GM12878 (cell line): Measurements from ENCODE around the gene RPL12. TPM values are rescaled to one million over a fixed set of nuclear protein-coding genes. Genes with fewer than 3 reads are reported as not detected.

ENCODE experiments used
- ATAC-seq: fragments of 200-7000 bp; cut with Tn5 transposase; 3 replicates; pipeline ENCODE4 v1.9.1; 2020; ENCODE audit warnings: mild to moderate bottlenecking, moderate library complexity
- BruUV-seq: library from RNA; stranded (reverse); fragments of 400-500 nt; replicated peaks from 2 replicates; lab custom pipeline; 2021; lab: Mats Ljungman, UMichigan
- CTCF ChIA-PET: fragments of 300-600 bp; sonication (Branson Sonifier 250); formaldehyde crosslinking; extraction: SDS; loops from one replicate; lab custom pipeline; 2021; ENCODE audit warnings: inconsistent platforms; lab: Yijun Ruan, JAX
- POLR2A ChIA-PET: fragments of 350-600 bp; formaldehyde crosslinking; extraction: SDS; loops from one replicate; lab custom pipeline; 2021; ENCODE audit warnings: inconsistent platforms; lab: Charles Lee
- RAD21 ChIA-PET: fragments of 300-600 bp; sonication (Branson Sonifier 250); formaldehyde crosslinking; loops from one replicate; lab custom pipeline; 2023; ENCODE audit warnings: antibody characterized with exemption; ENCODE audit not compliant: unreplicated experiment; lab: Charles Lee
- SMC1A ChIA-PET: fragments of 300-600 bp; sonication (Branson Sonifier 250); formaldehyde crosslinking; loops from one replicate; lab custom pipeline; 2023; ENCODE audit not compliant: unreplicated experiment, uncharacterized antibody; lab: Charles Lee
- DNase-seq: peaks from one replicate; pipeline ENCODE4 v3.0.0-alpha.2; 2011; ENCODE audit warnings: low read depth, low spot score
- FAIRE-seq: peaks from 3 replicates; lab custom pipeline; 2011; peaks lifted over from hg19 to GRCh38; lab: Jason Lieb, UNC
- H2AFZ ChIP-seq: 2 replicates; pipeline ENCODE4 v1.6.0; 2011; ENCODE audit warnings: low read depth, low read length, control low read depth; ENCODE audit not compliant: control insufficient read depth
- H3K27ac ChIP-seq: 2 replicates; pipeline ENCODE4 v1.5.1; 2011; ENCODE audit warnings: control low read depth; ENCODE audit not compliant: control insufficient read depth, insufficient read depth
- H3K27me3 ChIP-seq, 2 experiments: replicated peaks in 1 of 2; 2 replicates each; pipeline versions ENCODE4 v1.6.0 to v1.6.1; 2011; ENCODE audit warnings: low read length in 1 of 2; ENCODE audit not compliant: control insufficient read depth in 2 of 2, insufficient read depth in 2 of 2
- H3K36me3 ChIP-seq, 2 experiments: 2 replicates each; pipeline ENCODE4 v1.5.1; 2011; ENCODE audit warnings: low read length in 1 of 2; ENCODE audit not compliant: control insufficient read depth in 2 of 2, insufficient read depth in 2 of 2
- H3K4me1 ChIP-seq: 2 replicates; pipeline ENCODE4 v1.6.1; 2011; ENCODE audit warnings: mild to moderate bottlenecking, low read length, moderate library complexity, mixed read lengths; ENCODE audit not compliant: control insufficient read depth, insufficient read depth
- H3K4me2 ChIP-seq: 2 replicates; pipeline ENCODE4 v1.6.0; 2011; ENCODE audit warnings: control low read depth; ENCODE audit not compliant: control insufficient read depth, insufficient read depth
- H3K4me3 ChIP-seq: fragments of 200-600 bp; sonication (generic); 2 replicates; pipeline ENCODE4 v1.5.1; 2016
- H3K79me2 ChIP-seq: 2 replicates; pipeline ENCODE4 v1.6.0; 2011; ENCODE audit warnings: low read length; ENCODE audit not compliant: control insufficient read depth, insufficient read depth
- H3K9ac ChIP-seq: 2 replicates; pipeline ENCODE4 v1.8.0; 2011; ENCODE audit warnings: low read length, control low read depth, mixed read lengths; ENCODE audit not compliant: control insufficient read depth, insufficient read depth
- H3K9me3 ChIP-seq: replicated peaks from 3 replicates; pipeline ENCODE4 v1.5.1; 2011; ENCODE audit warnings: mild to moderate bottlenecking, low read length; ENCODE audit not compliant: control insufficient read depth, insufficient read depth
- H4K20me1 ChIP-seq: 2 replicates; pipeline ENCODE4 v1.6.0; 2011; ENCODE audit not compliant: control insufficient read depth, insufficient read depth
- ASH2L ChIP-seq: fragments of 300-600, 200-600 bp; sonication (generic); IDR thresholded peaks from 2 replicates; pipeline ENCODE4 v1.6.1; 2017; ENCODE audit warnings: low read depth, mild to moderate bottlenecking, borderline replicate concordance
- HCFC1 ChIP-seq: fragments of 150-350 bp; IDR thresholded peaks from 2 replicates; pipeline ENCODE4 v1.6.1; 2014; ENCODE audit warnings: low read length
- HDAC6 ChIP-seq: fragments of 200-600 bp; sonication (generic); IDR thresholded peaks from one replicate; pipeline ENCODE4 v1.8.0; 2017; ENCODE audit warnings: antibody characterized with exemption; ENCODE audit not compliant: unreplicated experiment
- IKZF2 ChIP-seq, 2 experiments: fragments of 450-650 bp; IDR thresholded peaks; 2 replicates each; pipeline ENCODE4 v1.6.1; 2017; ENCODE audit warnings: mild to moderate bottlenecking in 2 of 2, moderate library complexity in 2 of 2
- KDM1A ChIP-seq: fragments of 200-600 bp; sonication (generic); IDR thresholded peaks from 2 replicates; pipeline ENCODE4 v1.6.1; 2016; ENCODE audit warnings: borderline replicate concordance
- LARP7 ChIP-seq: fragments of 450-650 bp; IDR thresholded peaks from 2 replicates; pipeline ENCODE4 v1.6.1; 2017; ENCODE audit warnings: mild to moderate bottlenecking
- POLR2A ChIP-seq: IDR thresholded peaks from 2 replicates; pipeline ENCODE4 v1.6.1; 2011; ENCODE audit warnings: low read depth, mild to moderate bottlenecking, low read length
- POLR2AphosphoS5 ChIP-seq: IDR thresholded peaks from 2 replicates; pipeline ENCODE4 v1.6.1; 2011; ENCODE audit warnings: mild to moderate bottlenecking, low read length, inconsistent platforms
- POU2F2 ChIP-seq: IDR thresholded peaks from 3 replicates; pipeline ENCODE4 v1.6.1; 2011; ENCODE audit warnings: low read depth, mild to moderate bottlenecking, low read length, borderline replicate concordance
- RAD21 ChIP-seq: IDR thresholded peaks from 2 replicates; pipeline ENCODE4 v1.6.1; 2011; ENCODE audit warnings: mild to moderate bottlenecking, low read depth, low read length, moderate library complexity; ENCODE audit not compliant: insufficient read depth
- RAD51 ChIP-seq: fragments of 450-650 bp; IDR thresholded peaks from 2 replicates; pipeline ENCODE4 v1.6.1; 2016; ENCODE audit warnings: moderate library complexity, mild to moderate bottlenecking, inconsistent platforms
- RFX5 ChIP-seq: IDR thresholded peaks from 2 replicates; pipeline ENCODE4 v1.6.1; 2011; ENCODE audit warnings: low read depth, low read length, improper control_type of control experiment
- TCF7 ChIP-seq: IDR thresholded peaks from 2 replicates; pipeline ENCODE4 v1.6.1; 2014; ENCODE audit warnings: antibody characterized with exemption, borderline replicate concordance
- ZBED1 ChIP-seq: IDR thresholded peaks from 2 replicates; pipeline ENCODE4 v1.6.1; 2016; ENCODE audit warnings: borderline replicate concordance
- ZNF207 ChIP-seq: fragments of 450-650 bp; IDR thresholded peaks from 2 replicates; pipeline ENCODE4 v1.6.1; 2014; ENCODE audit warnings: antibody characterized with exemption, mild to moderate bottlenecking, borderline replicate concordance
- ZNF24 ChIP-seq: fragments of 450-650 bp; IDR thresholded peaks from 2 replicates; pipeline ENCODE4 v1.6.1; 2017; ENCODE audit warnings: antibody characterized with exemption, mild to moderate bottlenecking
- ZSCAN29 ChIP-seq: fragments of 450-650 bp; IDR thresholded peaks from 2 replicates; pipeline ENCODE4 v1.6.1; 2017; ENCODE audit warnings: mild to moderate bottlenecking, moderate library complexity
- WGBS: methylation state at CpG from one replicate; pipeline ENCODE4 v1.1.6; 2016; ENCODE audit warnings: low lambda C conversion rate; ENCODE audit not compliant: insufficient replicate concordance, insufficient coverage; ENCODE audit errors: missing lambda C conversion rate; 5-methylcytosine and 5-hydroxymethylcytosine counted together
- in situ Hi-C: fragments of 300-500 bp; cut with MboI; formaldehyde crosslinking; loops from 9 replicates; pipeline ENCODE4 v1.14.3; 2018; ENCODE audit warnings: mixed read lengths
- intact Hi-C: fragments of 100-400 bp; cut with micrococcal nuclease; formaldehyde crosslinking; loops from one replicate; pipeline ENCODE4 v1.14.2; 2022; ENCODE audit not compliant: unreplicated experiment
- polyA plus RNA-seq, 11 experiments: library from polyadenylated mRNA; depleted of rRNA in 4 of 11; unstranded in 6 of 11; stranded (reverse) in 5 of 11; fragments of >200 nt; fragmentation: Nextera tagmentation in 4 of 11; fragmentation: Illumina TruSeq in 1 of 11; extraction: Ambion mirVana in 4 of 11; extraction: Trizol in 1 of 11; gene quantifications; 1 replicate in 1 of 11; 2 replicates in 10 of 11; pipeline versions ENCODE4 v1.2.1 to v1.2.3, GENCODE V29; 2011 to 2016; ENCODE audit warnings: inconsistent platforms in 2 of 11, missing spikeins in 2 of 11, low read depth in 1 of 11
- total RNA-seq, 4 experiments: library from RNA; depleted of rRNA in 3 of 4; stranded (reverse); fragments of >200 nt in 3 of 4; fragmentation: Illumina TruSeq in 1 of 4; extraction: Trizol in 1 of 4; gene quantifications; 2 replicates each; pipeline versions ENCODE4 v1.2.1 to v1.2.3, GENCODE V29; 2013 to 2021
- TF ChIP-seq, protein P1 (sequence below): IDR thresholded peaks from 2 replicates; pipeline ENCODE4 v1.6.1; 2012; ENCODE audit warnings: low read depth, low read length, improper control_type of control experiment
- TF ChIP-seq, protein P2 (sequence below): fragments of 450-650 bp; formaldehyde crosslinking; IDR thresholded peaks from 2 replicates; pipeline ENCODE4 v1.5.0; 2022; ENCODE audit warnings: mild to moderate bottlenecking, missing genetic modification characterization
- TF ChIP-seq, protein P3 (sequence below): fragments of 450-650 bp; IDR thresholded peaks from 2 replicates; pipeline ENCODE4 v1.6.1; 2017; ENCODE audit warnings: low read depth, mild to moderate bottlenecking, moderate library complexity

RPL12 gene
- total and polyA plus RNA-seq, 10 of the 15 experiments (the other 5 are each of a cell fraction or from before 2014, with no cell fraction given): 961 to 5,544 (median 2,858) TPM

DNA sequence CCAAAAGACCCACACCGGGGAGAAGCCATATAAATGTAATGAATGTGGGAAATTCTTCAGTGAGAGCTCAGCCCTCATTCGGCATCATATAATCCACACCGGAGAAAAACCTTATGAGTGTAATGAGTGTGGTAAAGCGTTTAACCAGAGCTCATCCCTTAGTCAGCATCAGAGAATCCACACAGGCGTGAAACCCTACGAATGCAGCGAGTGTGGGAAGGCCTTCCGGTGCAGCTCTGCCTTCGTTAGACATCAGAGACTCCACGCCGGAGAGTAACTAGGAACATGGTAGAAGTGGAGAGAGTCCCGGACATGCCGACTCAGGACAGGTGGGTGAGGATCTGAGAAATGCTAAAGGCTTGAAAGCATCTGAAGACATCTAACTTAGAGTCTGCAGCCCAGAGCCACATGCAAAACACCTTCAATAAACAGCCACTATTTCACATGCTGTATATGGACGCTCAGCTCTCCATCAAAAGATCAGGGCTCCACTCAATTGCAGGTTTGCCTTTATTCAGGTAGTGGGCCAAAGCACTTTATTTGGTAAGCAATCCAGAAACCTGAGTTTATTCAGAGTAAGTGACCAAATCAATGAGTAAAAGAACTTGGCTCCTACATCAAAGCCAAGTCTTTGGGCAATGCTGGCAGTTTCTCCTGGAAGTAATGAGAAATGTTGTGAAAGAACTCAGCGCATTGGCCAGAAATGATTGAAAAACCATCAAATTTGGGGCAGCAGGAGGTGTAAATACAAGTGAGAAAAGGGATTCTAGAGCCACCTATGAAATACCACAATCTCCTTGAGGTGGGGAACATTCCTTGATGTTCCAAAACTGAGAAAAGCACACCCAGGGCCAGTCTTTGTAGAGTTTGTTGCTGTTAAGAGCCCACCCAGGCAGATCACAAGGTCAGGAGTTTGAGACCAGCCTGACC is 6.0 kb downstream of the RPL12 start:
- BruUV-seq: TSS peak; percentile 57
- 90% methylated on average over 15 of the region's 15 CpGs for WGBS
- ATAC-seq (peak; percentile 6), DNase-seq (no peak), FAIRE-seq (no peak)
- H3K4me2 ChIP-seq: no peak overlapping the region
- peaks cover 27% of the 10 kb centered on the region for H3K79me2 ChIP-seq
- H3K4me1 ChIP-seq: no peaks in the 10 kb centered on the region
- H3K27ac ChIP-seq: no peak overlapping the region
- ChIA-PET POLR2A (interaction anchor here (0.7 to 1.1 kb wide), 3 partner anchors 8 to 21 kb away, joined by 3 read pairs; partner anchors contain the start of gene ZNF79), RAD21 (no interaction called here), CTCF (no interaction called here), SMC1A (interaction anchor here (0.8 kb wide), 1 partner anchor 10 kb away, joined by 3 read pairs; no protein-coding TSS in a partner anchor)
- H3K9me3 ChIP-seq: peaks cover 11% of the 10 kb centered on the region
- H3K27me3 ChIP-seq: no peaks in the 10 kb centered on the region
- H2AFZ ChIP-seq: no peak overlapping the region
- peaks cover 23 to 66% of the 10 kb centered on the region in 2 experiments for H3K36me3 ChIP-seq
- intact Hi-C loops (no loop called here), in situ Hi-C loops (no loop called here)
- H4K20me1 ChIP-seq: peaks cover 11% of the 10 kb centered on the region
- no peak overlapping the region for H3K4me3 ChIP-seq
- no peak overlapping the region for H3K9ac ChIP-seq
- TF ChIP-seq, protein P1, sequence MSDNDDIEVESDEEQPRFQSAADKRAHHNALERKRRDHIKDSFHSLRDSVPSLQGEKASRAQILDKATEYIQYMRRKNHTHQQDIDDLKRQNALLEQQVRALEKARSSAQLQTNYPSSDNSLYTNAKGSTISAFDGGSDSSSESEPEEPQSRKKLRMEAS: no peak
- TF ChIP-seq RAD51 (no peak), ASH2L (no peak), RAD21 (no peak), ZNF207 (no peak), POLR2A (peak; percentile 58; the same call in 1 of the 2 replicates), KDM1A (no peak), LARP7 (no peak), HDAC6 (no peak), POLR2AphosphoS5 (0 out of 2 replicates have a peak, but pooled peaks have one; percentile 48), ZSCAN29 (no peak), TCF7 (no peak), ZNF24 (no peak), POU2F2 (peak; percentile 30; the same call in 1 of the 3 replicates), ZBED1 (0 out of 2 replicates have a peak, but pooled peaks have one; percentile 56), HCFC1 (no peak), IKZF2 (IDR thresholded peaks at IDR 0.05) (no peak), RFX5 (no peak)
- TF ChIP-seq, protein P2, sequence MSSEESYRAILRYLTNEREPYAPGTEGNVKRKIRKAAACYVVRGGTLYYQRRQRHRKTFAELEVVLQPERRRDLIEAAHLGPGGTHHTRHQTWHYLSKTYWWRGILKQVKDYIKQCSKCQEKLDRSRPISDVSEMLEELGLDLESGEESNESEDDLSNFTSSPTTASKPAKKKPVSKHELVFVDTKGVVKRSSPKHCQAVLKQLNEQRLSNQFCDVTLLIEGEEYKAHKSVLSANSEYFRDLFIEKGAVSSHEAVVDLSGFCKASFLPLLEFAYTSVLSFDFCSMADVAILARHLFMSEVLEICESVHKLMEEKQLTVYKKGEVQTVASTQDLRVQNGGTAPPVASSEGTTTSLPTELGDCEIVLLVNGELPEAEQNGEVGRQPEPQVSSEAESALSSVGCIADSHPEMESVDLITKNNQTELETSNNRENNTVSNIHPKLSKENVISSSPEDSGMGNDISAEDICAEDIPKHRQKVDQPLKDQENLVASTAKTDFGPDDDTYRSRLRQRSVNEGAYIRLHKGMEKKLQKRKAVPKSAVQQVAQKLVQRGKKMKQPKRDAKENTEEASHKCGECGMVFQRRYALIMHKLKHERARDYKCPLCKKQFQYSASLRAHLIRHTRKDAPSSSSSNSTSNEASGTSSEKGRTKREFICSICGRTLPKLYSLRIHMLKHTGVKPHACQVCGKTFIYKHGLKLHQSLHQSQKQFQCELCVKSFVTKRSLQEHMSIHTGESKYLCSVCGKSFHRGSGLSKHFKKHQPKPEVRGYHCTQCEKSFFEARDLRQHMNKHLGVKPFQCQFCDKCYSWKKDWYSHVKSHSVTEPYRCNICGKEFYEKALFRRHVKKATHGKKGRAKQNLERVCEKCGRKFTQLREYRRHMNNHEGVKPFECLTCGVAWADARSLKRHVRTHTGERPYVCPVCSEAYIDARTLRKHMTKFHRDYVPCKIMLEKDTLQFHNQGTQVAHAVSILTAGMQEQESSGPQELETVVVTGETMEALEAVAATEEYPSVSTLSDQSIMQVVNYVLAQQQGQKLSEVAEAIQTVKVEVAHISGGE (CRISPR knock-in tag): 0 out of 2 replicates have a peak, but pooled peaks have one; percentile 7
- TF ChIP-seq, protein P3, sequence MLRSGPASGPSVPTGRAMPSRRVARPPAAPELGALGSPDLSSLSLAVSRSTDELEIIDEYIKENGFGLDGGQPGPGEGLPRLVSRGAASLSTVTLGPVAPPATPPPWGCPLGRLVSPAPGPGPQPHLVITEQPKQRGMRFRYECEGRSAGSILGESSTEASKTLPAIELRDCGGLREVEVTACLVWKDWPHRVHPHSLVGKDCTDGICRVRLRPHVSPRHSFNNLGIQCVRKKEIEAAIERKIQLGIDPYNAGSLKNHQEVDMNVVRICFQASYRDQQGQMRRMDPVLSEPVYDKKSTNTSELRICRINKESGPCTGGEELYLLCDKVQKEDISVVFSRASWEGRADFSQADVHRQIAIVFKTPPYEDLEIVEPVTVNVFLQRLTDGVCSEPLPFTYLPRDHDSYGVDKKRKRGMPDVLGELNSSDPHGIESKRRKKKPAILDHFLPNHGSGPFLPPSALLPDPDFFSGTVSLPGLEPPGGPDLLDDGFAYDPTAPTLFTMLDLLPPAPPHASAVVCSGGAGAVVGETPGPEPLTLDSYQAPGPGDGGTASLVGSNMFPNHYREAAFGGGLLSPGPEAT: no peak
